Left ventricle myocardium inferior (tissue), 1 donor: ENCODE results near the gene RASSF7. TPM values are rescaled to one million over a fixed set of nuclear protein-coding genes. Genes with fewer than 3 reads are reported as not detected.

Source experiments
- DNase-seq: peaks from one replicate; pipeline ENCODE4 v3.0.0-alpha.2; 2020
- H3K27ac ChIP-seq: fragments of 200-600 bp; replicated peaks from 2 replicates; pipeline ENCODE4 v1.8.0; 2021
- H3K27me3 ChIP-seq: fragments of 200-600 bp; 2 replicates; pipeline ENCODE4 v1.8.0; 2021; ENCODE audit warnings: low read depth
- H3K36me3 ChIP-seq: fragments of 200-600 bp; 2 replicates; pipeline ENCODE4 v1.8.0; 2021
- H3K4me1 ChIP-seq: fragments of 200-600 bp; 2 replicates; pipeline ENCODE4 v1.8.0; 2021
- H3K4me3 ChIP-seq: fragments of 200-600 bp; 2 replicates; pipeline ENCODE4 v1.8.0; 2021; ENCODE audit warnings: mild to moderate bottlenecking, moderate library complexity
- H3K9me3 ChIP-seq: fragments of 200-600 bp; replicated peaks from 2 replicates; pipeline ENCODE4 v1.8.0; 2021
- intact Hi-C: fragments of 100-400 bp; cut with micrococcal nuclease; formaldehyde crosslinking; loops from one replicate; pipeline ENCODE4 v1.11.0; 2022
- total RNA-seq: library from RNA; stranded (reverse); fragmentation: NEBNext Ultra II Directional; extraction: Animal tissue kit (Norgen Biotek cat#: 25700); gene quantifications from one replicate; pipeline ENCODE4 v1.2.1, GENCODE V29; 2021
- TF ChIP-seq, protein P1 (sequence below): fragments of 200-600 bp; IDR thresholded peaks from 2 replicates; pipeline ENCODE4 v1.8.0; 2021; ENCODE audit warnings: antibody characterized with exemption, mild to moderate bottlenecking, borderline replicate concordance
- donor health status: DM: no; HTN: yes; CAD: no; lungs with severe emphysema.

The RASSF7 gene
- total RNA-seq, 1 donor from 2014 or later = 4.5 TPM

DNA sequence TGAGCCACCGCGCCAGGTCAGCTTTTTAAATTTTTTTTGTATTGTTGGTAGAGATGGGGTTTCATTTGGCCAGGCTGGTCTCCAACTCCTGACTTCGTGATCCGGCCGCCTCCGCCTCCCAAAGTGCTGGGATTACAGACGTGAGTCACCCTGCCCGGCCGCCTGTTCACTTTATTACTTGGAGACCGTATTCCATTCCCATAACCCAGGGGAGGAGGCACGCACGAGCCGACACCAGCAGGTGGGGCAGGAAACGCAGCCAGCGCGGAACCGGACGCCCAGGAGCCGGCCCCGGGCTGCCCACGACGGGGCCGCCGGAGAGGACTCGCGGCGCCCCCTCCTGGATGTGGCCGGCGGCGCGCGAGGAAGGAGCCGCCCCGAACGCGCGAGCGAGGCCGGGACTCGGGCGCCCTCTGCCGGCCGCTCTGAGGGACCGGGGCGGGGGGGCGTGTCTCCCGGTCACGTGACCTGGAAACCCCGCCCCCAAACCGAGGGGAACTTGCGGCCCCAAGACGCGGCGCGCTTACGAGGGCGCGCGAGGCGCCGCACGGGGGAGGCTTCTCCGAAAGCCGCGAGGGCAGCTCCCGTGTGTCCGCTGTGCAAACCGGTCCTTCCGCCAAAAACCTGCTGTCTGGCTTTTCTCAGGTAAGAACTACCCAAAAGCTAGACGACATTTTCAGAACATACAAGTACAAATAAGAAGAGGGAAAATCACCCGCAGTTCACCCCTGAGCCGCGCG, 42.1 kb upstream of the RASSF7 start:
- peaks cover 11% of the 10 kb centered on the region for H3K4me1 ChIP-seq
- peaks cover 9% of the 10 kb centered on the region for H3K9me3 ChIP-seq
- DNase-seq = peak; percentile 89
- peak overlapping the region; percentile 57 for H3K4me3 ChIP-seq
- TF ChIP-seq, protein P1, sequence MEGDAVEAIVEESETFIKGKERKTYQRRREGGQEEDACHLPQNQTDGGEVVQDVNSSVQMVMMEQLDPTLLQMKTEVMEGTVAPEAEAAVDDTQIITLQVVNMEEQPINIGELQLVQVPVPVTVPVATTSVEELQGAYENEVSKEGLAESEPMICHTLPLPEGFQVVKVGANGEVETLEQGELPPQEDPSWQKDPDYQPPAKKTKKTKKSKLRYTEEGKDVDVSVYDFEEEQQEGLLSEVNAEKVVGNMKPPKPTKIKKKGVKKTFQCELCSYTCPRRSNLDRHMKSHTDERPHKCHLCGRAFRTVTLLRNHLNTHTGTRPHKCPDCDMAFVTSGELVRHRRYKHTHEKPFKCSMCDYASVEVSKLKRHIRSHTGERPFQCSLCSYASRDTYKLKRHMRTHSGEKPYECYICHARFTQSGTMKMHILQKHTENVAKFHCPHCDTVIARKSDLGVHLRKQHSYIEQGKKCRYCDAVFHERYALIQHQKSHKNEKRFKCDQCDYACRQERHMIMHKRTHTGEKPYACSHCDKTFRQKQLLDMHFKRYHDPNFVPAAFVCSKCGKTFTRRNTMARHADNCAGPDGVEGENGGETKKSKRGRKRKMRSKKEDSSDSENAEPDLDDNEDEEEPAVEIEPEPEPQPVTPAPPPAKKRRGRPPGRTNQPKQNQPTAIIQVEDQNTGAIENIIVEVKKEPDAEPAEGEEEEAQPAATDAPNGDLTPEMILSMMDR = peak; percentile 100
- peak overlapping the region; percentile 84 for H3K27ac ChIP-seq
- no peaks in the 10 kb centered on the region for H3K27me3 ChIP-seq
- intact Hi-C loops = no loop called here
- H3K36me3 ChIP-seq = peaks cover 8% of the 10 kb centered on the region

DNA sequence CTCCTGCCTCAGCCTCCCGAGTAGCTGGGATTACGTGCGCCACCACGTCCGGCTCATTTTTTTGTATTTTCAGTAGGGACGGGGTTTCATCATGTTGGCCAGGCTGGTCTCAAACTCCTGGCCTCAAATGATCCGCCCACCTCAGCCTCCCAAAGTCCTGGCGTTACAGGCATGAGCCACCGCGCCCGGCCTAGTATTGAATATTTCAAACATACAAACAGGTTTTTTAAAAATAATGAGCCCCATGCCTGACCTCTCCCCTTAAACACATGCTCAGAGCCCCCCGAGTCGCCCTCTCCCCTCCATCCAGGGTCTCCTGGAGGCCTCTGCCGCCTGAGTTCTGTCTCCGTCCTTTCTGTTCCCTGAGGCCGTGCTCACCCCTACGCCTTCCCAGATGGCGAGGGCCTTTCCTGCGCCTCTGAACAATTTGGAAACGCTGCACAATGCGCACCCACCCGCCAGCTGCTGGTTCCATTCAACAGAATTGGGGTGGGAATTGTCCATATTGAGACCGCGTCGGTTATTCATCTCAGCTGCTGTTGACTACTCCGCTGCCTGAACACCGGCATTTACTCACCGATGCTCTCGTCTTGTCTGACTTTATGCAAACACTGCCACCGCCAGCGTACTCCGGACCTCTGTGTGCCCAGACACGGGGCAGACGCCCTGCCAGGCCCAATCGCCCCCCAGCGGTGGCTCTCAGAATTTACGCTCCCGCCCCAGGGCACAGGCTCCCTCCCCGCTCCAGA, 40.2 kb upstream of the RASSF7 start:
- H3K27ac ChIP-seq = no peak overlapping the region
- H3K4me3 ChIP-seq = no peak overlapping the region
- peaks cover 11% of the 10 kb centered on the region for H3K4me1 ChIP-seq
- H3K27me3 ChIP-seq = no peaks in the 10 kb centered on the region
- H3K36me3 ChIP-seq = no peaks in the 10 kb centered on the region
- peaks cover 9% of the 10 kb centered on the region for H3K9me3 ChIP-seq
- no peak for DNase-seq
- intact Hi-C loops = no loop called here
- TF ChIP-seq, protein P1 = peak; percentile 27

DNA sequence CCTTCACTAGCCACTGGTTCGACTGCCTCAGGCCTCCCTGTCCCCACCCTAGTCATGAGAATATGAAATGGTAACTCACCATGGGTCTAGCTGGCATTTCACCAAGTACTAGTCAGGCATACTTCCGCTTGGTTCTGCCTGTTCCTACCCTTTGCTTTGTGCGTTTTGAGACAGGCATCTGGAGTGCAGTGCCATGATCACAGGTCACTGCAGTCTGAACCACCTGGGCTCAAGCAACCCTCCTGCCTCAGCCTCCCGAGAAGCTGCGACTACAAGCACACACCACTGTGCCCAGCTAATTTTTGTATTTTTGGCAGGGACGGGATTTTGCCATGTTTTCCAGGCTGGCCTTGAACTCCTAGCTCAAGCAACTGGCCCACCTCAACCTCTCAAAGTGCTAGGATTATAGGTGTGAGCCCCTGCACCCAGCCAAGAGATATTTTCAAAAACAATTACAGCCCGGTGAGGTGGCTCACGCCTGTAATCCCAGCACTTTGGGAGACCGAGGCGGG, 39.5 kb upstream of the RASSF7 start:
- intact Hi-C loops = no loop called here
- peaks cover 8% of the 10 kb centered on the region for H3K9me3 ChIP-seq
- no peaks in the 10 kb centered on the region for H3K36me3 ChIP-seq
- DNase-seq = no peak
- H3K27ac ChIP-seq = no peak overlapping the region
- H3K27me3 ChIP-seq = no peaks in the 10 kb centered on the region
- TF ChIP-seq, protein P1 = no peak
- peaks cover 11% of the 10 kb centered on the region for H3K4me1 ChIP-seq
- H3K4me3 ChIP-seq = no peak overlapping the region

DNA sequence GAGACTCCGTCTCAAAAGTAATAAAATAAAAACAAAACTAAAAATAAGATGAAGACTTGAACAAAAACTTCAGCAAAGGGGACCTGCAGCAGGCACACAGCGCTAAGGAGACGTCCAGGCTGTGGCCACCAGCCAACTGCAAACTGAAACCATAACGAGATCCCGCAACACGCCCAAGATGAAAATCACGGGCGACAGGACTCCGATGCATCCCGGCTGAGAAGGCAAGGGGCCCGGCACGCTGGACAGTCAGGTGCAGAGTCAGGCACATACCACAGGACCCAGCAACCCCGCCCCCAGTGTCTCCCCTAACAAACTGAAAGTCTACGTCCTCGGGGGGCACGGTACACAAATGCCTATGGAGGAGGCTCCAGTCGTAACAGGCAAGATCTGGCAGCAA, 34.6 kb upstream of the RASSF7 start:
- intact Hi-C loops = no loop called here
- no peak overlapping the region for H3K4me3 ChIP-seq
- H3K36me3 ChIP-seq = peaks cover 3% of the 10 kb centered on the region
- H3K9me3 ChIP-seq = no peaks in the 10 kb centered on the region
- TF ChIP-seq, protein P1 = no peak
- no peaks in the 10 kb centered on the region for H3K27me3 ChIP-seq
- no peaks in the 10 kb centered on the region for H3K4me1 ChIP-seq
- no peak overlapping the region for H3K27ac ChIP-seq
- no peak for DNase-seq

DNA sequence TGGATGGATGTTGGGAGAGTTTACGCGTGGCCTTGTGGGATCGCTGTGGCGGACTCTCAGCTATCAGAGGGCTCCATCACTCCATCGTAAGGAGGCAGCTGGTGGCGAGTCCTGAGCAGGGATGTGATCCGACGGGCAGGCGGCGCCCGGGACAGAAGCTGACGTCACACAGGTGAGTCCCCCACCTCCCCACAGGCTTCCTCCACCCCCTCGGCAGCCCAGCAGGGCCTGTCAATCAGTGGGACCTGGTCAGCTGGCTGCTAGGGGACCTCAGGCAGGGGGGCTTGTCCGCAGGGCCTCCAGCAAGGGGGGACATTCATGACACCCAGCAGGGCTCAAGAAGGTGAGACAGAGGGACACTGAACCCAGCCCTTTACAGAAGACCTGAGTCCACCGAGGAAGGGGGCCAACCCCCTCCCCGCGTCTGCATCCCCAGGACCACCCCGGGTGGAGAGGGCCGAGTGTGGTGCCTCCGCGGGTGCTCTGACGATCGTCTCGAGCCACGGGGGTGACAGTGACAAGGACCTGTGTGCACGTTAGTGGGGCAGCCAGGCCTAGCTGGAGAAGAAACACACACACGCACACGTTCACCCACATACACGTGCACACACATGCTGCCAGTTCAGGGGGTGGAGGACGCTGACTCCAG, 32.5 kb upstream of the RASSF7 start:
- peaks cover 24% of the 10 kb centered on the region for H3K36me3 ChIP-seq
- H3K4me3 ChIP-seq = no peak overlapping the region
- no peaks in the 10 kb centered on the region for H3K27me3 ChIP-seq
- intact Hi-C loops = no loop called here
- TF ChIP-seq, protein P1 = no peak
- peaks cover 15% of the 10 kb centered on the region for H3K4me1 ChIP-seq
- no peaks in the 10 kb centered on the region for H3K9me3 ChIP-seq
- no peak for DNase-seq
- no peak overlapping the region for H3K27ac ChIP-seq
